ENCODE measurements around the gene RUVBL1.

- TF ChIP-seq EZH2phosphoT487 (IDR thresholded peaks at IDR 0.05; ENCODE audit: low read depth, severe bottlenecking, unreplicated experiment) (no peak), CTCF (IDR thresholded peaks at IDR 0.05; ENCODE audit: poor library complexity) (no peak)
Observed at GRCh38 chr3:128067489-128067888, 56.1 kb downstream of the RUVBL1 start.

Measured in hepatocyte (in vitro differentiated cells).